Endodermal cell (in vitro differentiated cells): ENCODE measurements around the gene ASTN2. TPM values are rescaled to one million over a fixed set of nuclear protein-coding genes. Genes with fewer than 3 reads are reported as not detected.

Experiments
- DNase-seq: peaks from one replicate; pipeline ENCODE4 v3.0.0-alpha.2; 2017
- H3K27ac ChIP-seq: 2 replicates; pipeline ENCODE4 v1.5.1; 2013; ENCODE audit warnings: mild to moderate bottlenecking, low read depth, low read length, moderate library complexity
- H3K27me3 ChIP-seq: 2 replicates; pipeline ENCODE4 v1.6.1; 2013; ENCODE audit warnings: mild to moderate bottlenecking, low read length, moderate library complexity; ENCODE audit not compliant: insufficient read depth, control insufficient read depth, poor library complexity, severe bottlenecking
- H3K36me3 ChIP-seq: 2 replicates; pipeline ENCODE4 v1.7.0; 2013; ENCODE audit warnings: mild to moderate bottlenecking, low read length, moderate library complexity; ENCODE audit not compliant: control insufficient read depth, insufficient read depth
- H3K4me1 ChIP-seq: one replicate; pipeline ENCODE4 v1.7.0; 2013; ENCODE audit warnings: low read length; ENCODE audit not compliant: control insufficient read depth, insufficient read depth
- H3K4me3 ChIP-seq: 2 replicates; pipeline ENCODE4 v1.5.1; 2013; ENCODE audit warnings: mild to moderate bottlenecking, low read length, moderate library complexity
- H3K9ac ChIP-seq: 2 replicates; pipeline ENCODE4 v1.6.1; 2013; ENCODE audit warnings: mild to moderate bottlenecking, low read length, moderate library complexity; ENCODE audit not compliant: poor library complexity, severe bottlenecking; ENCODE audit errors: extremely low read depth
- H3K9me3 ChIP-seq: 2 replicates; pipeline ENCODE4 v1.6.1; 2013; ENCODE audit warnings: mild to moderate bottlenecking, low read length, moderate library complexity; ENCODE audit not compliant: control insufficient read depth
- H3K27ac Mint-ChIP-seq: 2 replicates; pipeline ENCODE4 v1.8.0; 2020; ENCODE audit warnings: mixed read lengths
- H3K27me3 Mint-ChIP-seq: 2 replicates; pipeline ENCODE4 v1.8.0; 2021; ENCODE audit warnings: mild to moderate bottlenecking, mixed read lengths; ENCODE audit not compliant: insufficient read depth
- H3K36me3 Mint-ChIP-seq: 2 replicates; pipeline ENCODE4 v1.8.0; 2020; ENCODE audit warnings: low read depth, mixed read lengths
- H3K4me1 Mint-ChIP-seq: 2 replicates; pipeline ENCODE4 v1.8.0; 2020; ENCODE audit warnings: mixed read lengths
- H3K4me3 Mint-ChIP-seq: 2 replicates; pipeline ENCODE4 v1.8.0; 2020; ENCODE audit warnings: mild to moderate bottlenecking, moderate library complexity, mixed read lengths
- H3K9me3 Mint-ChIP-seq: 2 replicates; pipeline ENCODE4 v1.8.0; 2020; ENCODE audit warnings: mild to moderate bottlenecking, mixed read lengths
- CTCF ChIP-seq: fragments of 200-600 bp; sonication (generic); conservative IDR thresholded peaks from 2 replicates; pipeline ENCODE4 v1.5.0; 2021; ENCODE audit warnings: antibody characterized with exemption, mild to moderate bottlenecking
- WGBS, 2 experiments: methylation state at CpG; one replicate each; pipeline versions ENCODE4 v1.1.5 to v1.1.7; 2013; ENCODE audit warnings: missing lambda C conversion rate in 2 of 2, mixed read lengths in 1 of 2; ENCODE audit not compliant: insufficient coverage in 1 of 2, insufficient read length in 1 of 2; 5-methylcytosine and 5-hydroxymethylcytosine counted together
- total RNA-seq, 2 donors: library from RNA; stranded (reverse); fragmentation: NEBNext Ultra II Directional in 1 of 2; extraction: Animal tissue kit (Norgen Biotek cat#: 25700) in 1 of 2; gene quantifications; 2 replicates in 1 of 2; 3 replicates in 1 of 2; pipeline ENCODE4 v1.2.1, GENCODE V29; 2021

Gene ASTN2
- total RNA-seq, 2 donors from 2014 or later, result 8.9 to 10.4 TPM

- H3K9me3 Mint-ChIP-seq, result peaks cover 2% of the 10 kb centered on the region
- peaks cover 44% of the 10 kb centered on the region for H3K4me1 Mint-ChIP-seq
- H3K36me3 Mint-ChIP-seq, result no peaks in the 10 kb centered on the region
- Histone ChIP-seq H3K4me1 (peaks cover 25% of the 10 kb centered on the region), H3K9me3 (no peaks in the 10 kb centered on the region), H3K9ac (no peak overlapping the region), H3K27me3 (no peaks in the 10 kb centered on the region), H3K27ac (no peak overlapping the region), H3K36me3 (no peaks in the 10 kb centered on the region), H3K4me3 (no peak overlapping the region)
- WGBS, 2 experiments, result 62 to 76% methylated on average over 4 of the region's 4 CpGs
- peaks cover 14% of the 10 kb centered on the region for H3K27me3 Mint-ChIP-seq
- no peak for TF ChIP-seq CTCF
- H3K27ac Mint-ChIP-seq, result no peak overlapping the region
- DNase-seq, result no peak
- no peak overlapping the region for H3K4me3 Mint-ChIP-seq
Observed at GRCh38 chr9:116800074-116800473, 614.8 kb downstream of the ASTN2 start.

GRCh38 chr9:116798521-116798920, 616.3 kb downstream of the ASTN2 start:
- H3K9me3 Mint-ChIP-seq, result peaks cover 2% of the 10 kb centered on the region
- no peak overlapping the region for H3K27ac ChIP-seq
- TF ChIP-seq CTCF, result no peak
- peaks cover 12% of the 10 kb centered on the region for H3K27me3 Mint-ChIP-seq
- H3K36me3 Mint-ChIP-seq, result no peaks in the 10 kb centered on the region
- H3K4me3 ChIP-seq, result no peak overlapping the region
- H3K4me1 ChIP-seq, result peaks cover 25% of the 10 kb centered on the region
- H3K9ac ChIP-seq, result no peak overlapping the region
- no peak overlapping the region for H3K27ac Mint-ChIP-seq
- H3K9me3 ChIP-seq, result no peaks in the 10 kb centered on the region
- 92 to 100% methylated on average over 2 of the region's 2 CpGs for WGBS, 2 experiments
- no peak for DNase-seq
- H3K27me3 ChIP-seq, result no peaks in the 10 kb centered on the region
- H3K36me3 ChIP-seq, result no peaks in the 10 kb centered on the region
- H3K4me1 Mint-ChIP-seq, result peaks cover 44% of the 10 kb centered on the region
- no peak overlapping the region for H3K4me3 Mint-ChIP-seq

DNA sequence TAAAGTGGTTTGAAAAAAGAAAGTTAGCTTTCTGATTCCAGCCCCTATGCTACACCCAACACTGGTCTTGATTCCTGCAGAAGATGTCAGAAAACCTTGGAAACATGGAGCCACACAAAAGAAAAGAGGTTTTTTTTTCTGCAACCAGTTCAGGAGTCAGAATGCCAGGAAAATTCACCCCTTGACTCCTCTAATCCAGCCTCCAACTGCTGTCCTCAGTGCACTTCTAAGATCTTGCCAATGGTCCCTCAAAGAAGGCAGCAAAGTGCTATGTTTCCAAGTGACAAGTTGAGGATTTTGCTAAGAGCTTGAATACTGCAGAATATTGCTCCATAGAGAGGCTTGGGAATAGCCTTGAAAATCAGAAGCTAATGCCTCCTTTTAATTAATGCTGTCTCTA, 617.6 kb downstream of the ASTN2 start:
- peaks cover 12% of the 10 kb centered on the region for H3K27me3 Mint-ChIP-seq
- no peak for DNase-seq
- H3K36me3 ChIP-seq, result no peaks in the 10 kb centered on the region
- peaks cover 2% of the 10 kb centered on the region for H3K9me3 Mint-ChIP-seq
- peaks cover 41% of the 10 kb centered on the region for H3K4me1 Mint-ChIP-seq
- H3K9ac ChIP-seq, result no peak overlapping the region
- H3K9me3 ChIP-seq, result no peaks in the 10 kb centered on the region
- no peaks in the 10 kb centered on the region for H3K27me3 ChIP-seq
- H3K4me3 Mint-ChIP-seq, result no peak overlapping the region
- peaks cover 20% of the 10 kb centered on the region for H3K4me1 ChIP-seq
- no peak overlapping the region for H3K27ac Mint-ChIP-seq
- TF ChIP-seq CTCF, result no peak
- H3K27ac ChIP-seq, result no peak overlapping the region
- no peak overlapping the region for H3K4me3 ChIP-seq
- H3K36me3 Mint-ChIP-seq, result no peaks in the 10 kb centered on the region
